DMS153 treated with DMSO at 0.1 percent for 48 hours (cell line): ENCODE results near the gene RELT.
A peak's percentile ranks its signal among the peaks of the same experiment; 100 is the strongest.

ENCODE experiments used
- DNase-seq: peaks from one replicate; lab custom pipeline; 2025; ENCODE audit not compliant: unreplicated experiment; lab: John Stamatoyannopoulos, UW

Gene RELT

DNA sequence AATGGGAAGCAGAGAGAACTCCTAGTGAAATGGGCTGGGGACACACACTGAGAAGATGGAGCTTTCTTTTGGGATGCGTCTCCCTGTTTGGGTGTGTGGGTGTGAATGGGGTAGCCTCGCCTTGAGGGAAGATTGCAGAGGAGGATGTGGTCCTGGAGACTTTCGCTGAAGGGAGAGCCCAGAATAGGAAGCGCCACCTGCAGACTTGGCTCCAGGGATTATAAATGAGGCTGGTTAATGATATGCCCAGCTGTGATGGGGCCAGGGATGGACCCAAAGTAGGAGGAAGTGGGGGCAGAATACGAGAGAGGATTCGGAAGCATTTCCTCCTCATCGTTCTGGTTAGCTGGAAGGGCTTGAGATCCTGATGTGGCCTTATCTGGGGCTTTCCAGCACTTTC, 13.7 kb downstream of the RELT start:
- no peak for DNase-seq

DNA sequence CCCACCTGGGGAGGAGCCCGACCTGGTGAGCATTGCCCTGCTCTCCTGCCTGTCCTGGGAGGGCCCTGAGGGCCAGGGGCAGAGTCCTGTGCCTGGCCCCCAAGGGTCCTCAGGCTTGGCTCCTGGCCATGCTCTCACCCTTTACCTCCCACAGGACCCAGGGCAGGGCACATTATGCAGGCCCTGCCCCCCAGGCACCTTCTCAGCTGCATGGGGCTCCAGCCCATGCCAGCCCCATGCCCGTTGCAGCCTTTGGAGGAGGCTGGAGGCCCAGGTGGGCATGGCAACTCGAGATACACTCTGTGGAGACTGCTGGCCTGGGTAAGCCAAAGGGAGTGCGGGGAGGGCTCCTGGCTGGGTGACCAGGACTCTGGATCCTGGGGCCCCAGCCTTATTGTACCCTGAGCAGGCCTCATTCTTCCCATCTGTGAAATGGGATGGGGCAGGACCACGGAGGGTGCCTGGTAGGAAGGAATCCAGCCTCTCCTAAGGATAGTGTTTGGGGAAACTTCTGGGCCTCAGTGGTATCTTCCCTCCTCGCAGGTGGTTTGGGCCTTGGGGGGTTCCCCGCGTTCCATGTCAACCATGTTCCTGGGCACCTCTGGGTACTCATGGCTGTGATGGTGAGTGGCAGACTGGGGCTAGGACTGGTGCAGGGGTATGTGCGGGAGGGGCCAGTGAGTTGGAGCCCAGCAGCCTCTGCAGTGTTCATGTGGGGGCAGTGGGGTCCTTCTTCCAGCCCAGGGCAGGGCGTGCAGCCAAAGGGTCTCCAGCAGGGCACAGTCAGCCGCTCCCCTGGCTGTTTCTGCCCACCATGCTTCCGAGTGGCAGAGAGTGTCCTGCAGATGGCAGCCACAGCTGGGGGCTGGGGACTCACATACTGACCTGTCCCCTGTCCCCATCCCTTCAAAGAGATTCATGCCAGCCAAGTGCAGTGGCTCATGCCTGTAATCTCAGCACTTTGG, 14.7 kb downstream of the RELT start:
- no peak for DNase-seq

DNA sequence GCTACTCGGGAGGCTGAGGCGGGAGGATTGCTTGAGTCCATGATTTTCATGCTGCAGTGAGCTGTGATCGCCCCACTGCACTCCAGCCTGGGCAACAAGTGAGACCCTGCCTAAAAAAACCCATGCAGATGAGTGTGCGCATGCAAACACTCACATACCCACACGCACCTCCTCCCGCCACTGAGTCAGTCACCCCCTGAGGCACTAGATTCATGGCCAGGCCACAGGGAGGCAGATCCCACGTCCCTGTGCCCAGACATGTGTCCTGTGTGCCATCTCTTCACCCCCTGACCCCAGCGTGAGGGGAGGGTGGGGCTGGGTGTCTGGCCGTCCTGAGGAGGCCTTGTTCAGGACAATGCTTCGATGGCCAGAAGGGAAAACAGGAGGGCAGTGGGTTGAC, 15.5 kb downstream of the RELT start:
- no peak for DNase-seq

DNA sequence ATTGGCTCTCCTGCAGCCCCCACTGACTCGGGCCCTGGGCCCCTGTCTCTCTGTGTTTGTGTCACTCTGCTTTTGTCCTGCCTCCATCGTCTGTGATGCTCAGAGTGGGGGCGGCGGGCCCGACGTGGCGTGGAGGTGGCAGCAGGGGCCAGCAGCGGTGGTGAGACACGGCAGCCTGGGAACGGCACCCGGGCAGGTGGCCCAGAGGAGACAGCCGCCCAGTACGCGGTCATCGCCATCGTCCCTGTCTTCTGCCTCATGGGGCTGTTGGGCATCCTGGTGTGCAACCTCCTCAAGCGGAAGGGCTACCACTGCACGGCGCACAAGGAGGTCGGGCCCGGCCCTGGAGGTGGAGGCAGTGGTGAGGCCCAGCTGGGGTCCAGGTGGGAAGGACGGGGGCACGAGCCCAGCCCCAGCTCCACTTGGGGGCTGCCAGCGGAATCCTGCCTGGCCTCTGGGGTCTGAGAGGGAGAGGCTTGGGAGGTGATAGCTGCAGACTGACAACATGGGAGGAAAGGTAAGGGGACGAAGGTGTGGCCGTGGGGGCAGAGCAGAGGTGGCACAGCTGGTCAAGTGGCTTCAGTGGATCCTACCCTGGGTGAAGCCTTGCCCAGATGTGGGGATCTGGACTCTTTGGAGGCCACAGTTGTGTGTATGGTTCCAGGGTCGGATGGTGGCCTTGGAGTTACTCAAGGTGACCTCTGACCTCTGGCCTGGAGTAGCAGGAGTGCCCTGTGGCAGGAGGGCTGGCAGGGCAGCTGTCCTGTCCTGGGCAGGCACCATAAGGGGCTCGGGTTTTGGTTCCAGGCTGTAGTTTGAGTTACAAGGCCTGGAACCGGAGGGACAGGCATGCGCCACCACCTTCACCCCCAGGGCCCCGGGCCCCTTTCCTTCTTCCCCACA, 16.2 kb downstream of the RELT start:
- DNase-seq: no peak

DNA sequence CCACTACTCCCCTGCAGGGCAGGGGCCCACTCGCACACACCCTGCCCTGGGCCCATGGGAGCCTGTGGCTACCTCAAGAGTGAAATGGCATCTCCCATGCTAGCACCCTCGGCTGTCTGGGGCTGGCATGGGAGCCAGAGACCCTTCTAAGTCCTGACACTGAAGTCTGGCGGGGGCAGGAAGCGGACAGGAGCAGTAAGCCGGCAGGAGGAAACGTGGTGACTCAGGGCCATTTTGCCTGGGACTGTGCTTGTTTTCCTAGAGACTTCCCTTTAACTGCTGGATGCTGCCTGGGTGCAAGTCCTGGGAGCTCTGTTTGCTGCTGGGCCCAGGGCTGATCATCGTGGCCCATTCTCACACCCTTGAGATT, 16.8 kb downstream of the RELT start:
- DNase-seq: no peak

DNA sequence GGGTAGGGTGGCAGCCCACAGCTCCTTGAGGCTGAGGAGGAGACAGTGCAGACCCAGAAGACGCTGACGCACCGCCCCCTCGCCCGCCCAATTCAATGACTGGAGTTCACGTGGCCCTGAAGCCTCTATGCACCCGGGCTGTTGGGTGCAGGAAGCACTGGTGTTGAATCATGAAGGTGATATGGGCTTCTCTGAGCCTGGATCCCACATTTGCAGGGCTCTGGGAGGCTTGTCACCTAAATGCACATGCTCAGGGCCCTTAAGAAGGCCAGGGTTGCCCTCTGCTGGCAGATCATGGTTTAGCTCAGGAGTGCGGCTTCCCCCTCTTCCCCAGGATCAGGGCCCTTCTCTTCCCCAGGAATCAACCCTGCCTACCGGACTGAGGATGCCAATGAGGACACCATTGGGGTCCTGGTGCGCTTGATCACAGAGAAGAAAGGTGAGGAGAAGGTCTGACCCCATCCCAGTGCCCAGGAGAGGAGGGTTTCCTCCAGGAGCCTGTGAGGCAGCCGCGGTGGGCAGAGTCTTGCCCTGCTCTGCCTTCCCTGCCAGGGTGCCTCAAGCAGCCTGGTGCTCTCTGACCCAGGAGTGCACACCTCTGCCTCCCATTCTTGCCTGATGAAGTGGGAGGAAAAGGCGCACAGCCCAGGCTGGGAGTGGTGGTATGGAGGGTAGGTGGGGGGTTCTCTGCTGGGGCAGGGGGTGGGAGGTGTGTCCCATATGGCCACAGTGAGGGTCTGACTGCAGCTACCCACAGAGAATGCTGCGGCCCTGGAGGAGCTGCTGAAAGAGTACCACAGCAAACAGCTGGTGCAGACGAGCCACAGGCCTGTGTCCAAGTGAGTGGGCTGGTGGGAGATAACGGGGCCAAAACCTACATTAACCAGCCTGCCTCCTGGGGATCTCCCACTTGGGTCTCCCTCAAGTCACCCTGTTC, 17.5 kb downstream of the RELT start:
- DNase-seq: peak; percentile 23

DNA sequence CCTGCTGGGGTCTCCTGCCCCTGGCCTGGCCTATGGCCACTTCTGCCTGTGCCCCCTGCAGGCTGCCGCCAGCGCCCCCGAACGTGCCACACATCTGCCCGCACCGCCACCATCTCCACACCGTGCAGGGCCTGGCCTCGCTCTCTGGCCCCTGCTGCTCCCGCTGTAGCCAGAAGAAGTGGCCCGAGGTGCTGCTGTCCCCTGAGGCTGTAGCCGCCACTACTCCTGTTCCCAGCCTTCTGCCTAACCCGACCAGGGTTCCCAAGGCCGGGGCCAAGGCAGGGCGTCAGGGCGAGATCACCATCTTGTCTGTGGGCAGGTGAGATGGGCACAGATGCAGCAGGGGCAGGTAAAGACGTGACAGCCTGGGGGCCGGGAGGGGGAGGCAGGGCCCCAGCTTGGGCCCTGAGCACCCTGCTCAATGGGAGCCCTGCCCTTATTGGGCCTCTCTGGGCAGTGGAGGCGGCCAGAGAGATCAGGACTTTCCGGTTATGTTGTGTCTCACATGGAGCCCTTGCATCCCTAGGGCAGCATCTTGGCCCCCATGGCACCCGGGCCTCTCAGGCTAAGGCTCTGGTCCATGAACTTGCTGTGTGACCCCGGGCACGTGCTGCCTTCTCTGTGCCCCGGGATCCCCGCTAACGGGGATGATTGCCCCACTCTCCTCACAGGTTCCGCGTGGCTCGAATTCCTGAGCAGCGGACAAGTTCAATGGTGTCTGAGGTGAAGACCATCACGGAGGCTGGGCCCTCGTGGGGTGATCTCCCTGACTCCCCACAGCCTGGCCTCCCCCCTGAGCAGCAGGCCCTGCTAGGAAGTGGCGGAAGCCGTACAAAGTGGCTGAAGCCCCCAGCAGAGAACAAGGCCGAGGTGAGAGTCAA, 18.5 kb downstream of the RELT start:
- no peak for DNase-seq

DNA sequence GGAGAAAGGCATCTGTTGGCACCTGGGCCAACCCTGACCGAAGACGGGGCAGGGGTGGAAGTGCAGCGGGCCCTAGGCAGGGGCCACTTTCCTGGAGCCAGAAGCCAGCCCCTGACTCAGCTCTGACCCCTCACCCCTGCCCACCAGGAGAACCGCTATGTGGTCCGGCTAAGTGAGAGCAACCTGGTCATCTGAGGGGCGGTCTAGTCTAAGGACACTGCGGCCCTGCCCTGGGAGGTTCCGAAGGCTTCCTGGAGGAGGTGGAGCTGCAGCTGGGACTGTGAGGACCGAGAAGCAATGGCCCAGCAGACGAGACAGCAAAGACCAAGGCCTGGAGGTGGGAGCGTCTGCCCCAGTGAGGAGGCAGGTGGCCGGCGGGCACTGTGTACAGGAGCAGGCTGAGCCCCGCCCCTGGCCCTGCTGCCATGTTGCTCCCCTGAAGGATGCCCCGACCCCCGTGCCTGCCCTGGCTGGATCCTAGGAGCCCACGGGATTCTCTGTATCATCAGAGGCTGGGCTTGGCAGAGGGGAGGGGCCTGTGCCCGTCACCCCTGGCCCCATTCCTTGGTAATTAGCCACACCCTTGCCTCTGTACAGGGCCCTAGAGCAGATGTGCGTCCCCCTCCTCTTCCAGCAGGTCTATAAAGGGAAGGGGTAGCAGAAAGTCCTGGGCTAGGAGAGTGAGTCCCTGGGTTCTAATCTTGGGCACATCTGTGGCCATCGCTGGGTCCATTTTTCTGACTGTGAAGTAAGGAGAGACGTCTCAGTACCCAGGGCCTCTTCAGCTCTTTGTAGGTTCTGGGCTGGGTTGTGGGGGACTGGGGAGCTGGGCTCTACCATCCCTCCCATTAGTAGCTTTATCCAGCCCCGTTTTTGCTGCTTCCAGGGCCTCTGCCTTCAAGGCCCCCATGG, 19.4 kb downstream of the RELT start:
- no peak for DNase-seq

DNA sequence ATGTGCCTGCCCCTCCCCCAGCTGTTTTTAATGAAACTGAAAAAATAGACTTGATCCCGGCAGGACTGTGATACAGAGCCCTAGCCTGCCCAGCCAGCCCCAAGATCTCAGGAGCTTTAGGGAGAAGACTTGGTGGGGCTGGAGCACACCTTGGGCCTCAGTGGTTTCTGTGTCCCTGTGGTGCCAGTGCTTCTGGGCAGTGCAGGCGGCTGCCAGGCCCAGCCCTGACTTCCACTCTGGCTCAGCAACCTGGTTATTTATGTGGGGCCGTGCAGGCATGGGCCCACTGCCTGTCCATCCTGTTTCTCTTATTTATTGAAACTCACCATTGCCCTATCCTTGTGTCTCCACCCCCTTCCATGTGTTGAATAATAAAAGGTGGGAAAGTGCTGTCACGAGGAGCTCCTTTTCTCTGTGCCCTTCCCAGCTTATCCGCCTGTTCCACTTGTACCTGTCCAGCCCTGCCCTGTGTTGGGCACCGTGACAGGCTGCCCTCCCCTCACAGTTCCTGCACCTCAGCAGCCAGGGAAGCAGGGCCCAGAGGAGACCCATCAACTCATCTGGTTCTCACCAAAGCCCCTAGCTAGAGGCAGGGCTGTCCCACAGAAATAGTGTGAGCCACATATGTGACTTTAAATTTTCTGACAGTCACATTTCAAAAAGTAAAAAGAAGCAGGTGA, 20.2 kb downstream of the RELT start:
- DNase-seq: no peak

DNA sequence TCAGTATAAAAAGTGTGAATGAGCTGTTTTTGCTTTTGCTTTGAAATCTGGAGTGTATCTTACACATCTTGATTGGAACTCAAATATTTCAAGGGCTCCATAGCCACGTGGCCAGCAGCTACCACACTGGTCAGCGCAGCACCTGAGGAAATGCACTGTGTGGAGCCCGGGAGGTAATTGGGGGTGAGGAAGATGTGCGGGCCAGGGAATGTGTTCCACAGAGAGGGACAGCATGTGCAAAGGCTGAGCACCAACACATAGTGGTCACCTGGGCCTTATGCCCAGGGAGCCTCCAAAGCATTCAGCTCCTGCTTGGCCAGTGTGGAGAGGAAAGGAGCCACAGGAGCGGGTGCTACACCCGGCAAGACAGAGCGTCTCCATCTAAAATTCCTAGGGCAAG, 20.8 kb downstream of the RELT start:
- no peak for DNase-seq

DNA sequence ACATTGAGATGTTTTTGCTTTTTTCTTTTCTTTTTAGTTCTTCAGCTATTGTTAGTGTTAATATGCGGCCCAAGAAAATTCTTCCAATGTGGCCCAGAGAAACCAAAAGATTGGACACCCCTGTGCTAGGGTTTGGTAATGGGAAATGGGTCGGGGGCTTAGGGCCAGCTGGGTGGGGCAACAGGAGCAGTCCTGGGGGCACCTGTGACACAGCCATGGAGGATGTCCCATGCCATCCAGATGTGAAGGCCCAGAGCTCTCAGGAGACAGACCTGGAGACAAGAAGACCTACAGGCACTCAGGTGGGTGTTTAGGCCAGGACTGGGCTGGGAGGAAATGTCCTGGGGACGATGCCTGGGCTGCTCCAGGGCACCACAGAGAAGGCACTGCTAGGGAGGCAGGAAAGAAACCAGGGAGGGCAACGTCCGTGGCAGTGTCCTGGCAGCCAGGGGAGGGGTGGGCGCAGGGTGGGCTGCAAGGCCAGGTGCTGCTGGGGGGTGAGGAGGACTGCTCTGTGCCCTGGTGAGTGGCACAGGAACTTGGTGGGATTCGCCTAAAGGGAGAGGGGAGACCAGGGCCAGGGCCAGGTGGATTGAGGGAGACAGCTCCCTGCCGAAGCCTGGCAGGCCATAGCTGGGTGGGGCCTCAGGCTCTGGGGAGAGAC, 21.4 kb downstream of the RELT start:
- no peak for DNase-seq

DNA sequence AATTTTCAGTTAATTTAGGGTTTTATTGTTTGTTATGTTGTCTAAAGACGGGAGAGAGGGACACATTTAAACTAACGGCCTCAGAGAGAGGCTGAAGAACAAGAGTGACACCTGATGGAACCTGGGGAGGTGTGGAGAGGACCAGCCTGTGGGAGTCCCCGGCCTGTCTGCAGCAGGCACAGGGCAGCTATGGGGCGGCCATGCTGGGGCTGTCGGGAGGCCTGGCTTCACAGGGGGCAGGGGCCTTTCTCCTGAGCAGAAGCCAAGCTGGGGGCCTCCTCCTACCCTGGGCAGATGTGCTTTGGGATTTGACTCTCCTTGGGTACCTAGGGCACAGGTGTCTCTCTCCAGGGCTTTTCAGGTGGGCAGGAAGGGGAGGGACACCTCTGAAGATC, 21.9 kb downstream of the RELT start:
- no peak for DNase-seq

DNA sequence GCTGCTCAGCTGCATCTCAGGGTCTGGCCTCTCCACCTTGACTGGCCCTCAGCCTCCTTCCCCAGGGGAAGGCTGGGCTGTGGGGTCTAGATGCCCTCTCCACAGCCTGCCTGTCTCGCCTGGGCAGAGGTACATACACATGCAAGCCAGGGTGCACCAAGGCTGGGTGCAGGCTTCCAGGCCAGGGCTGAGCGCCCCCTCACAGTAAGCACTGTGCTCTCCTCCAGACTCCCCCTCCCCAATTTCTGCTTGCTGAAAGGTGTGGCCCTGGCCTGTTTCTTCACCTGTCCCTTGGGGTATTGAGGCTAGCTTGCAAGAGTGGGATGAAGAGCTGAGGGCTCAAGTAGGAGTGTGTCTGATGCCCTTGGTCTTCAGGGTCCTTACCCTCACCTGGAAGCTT, 22.5 kb downstream of the RELT start:
- no peak for DNase-seq

DNA sequence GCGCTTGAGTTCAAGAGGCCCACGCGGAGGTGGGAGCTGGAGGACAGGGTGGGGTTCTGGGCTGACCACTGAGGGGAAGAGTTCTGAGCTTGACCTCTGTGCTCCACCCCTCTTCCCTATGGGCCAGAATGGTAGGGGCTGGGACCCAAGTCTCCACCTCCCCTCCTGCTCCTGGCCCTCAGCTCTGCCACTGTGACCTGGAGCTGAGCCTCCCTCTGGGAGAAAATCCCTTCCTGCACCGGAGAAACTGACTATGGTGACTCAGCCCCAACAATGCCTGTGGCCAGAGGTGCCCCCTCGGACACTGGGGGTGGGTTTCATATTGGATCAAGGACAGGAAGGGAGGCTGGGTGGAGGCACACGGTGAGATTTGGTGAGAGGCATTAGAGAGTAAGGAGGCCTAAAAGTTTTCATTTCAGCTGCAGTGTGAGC, 23.0 kb downstream of the RELT start:
- DNase-seq: no peak

DNA sequence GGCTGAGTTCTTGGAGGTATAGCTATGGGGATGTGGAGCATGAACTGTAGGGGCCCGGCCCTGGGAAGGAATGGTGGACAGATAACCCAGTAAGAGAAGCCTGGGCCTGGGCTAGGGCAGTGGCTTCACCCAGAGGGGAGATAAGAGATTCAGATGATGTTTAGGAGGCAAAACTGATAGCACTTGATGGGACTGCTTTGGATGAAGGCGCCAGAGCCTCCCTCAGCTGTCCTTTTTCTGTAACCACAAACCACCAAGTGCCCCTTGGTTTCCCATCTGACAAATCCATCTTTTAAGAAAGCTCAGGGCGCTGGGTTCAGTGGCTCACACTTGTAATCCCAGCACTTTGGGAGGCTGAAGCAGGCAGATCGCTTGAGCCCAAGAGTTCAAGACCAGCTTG, 23.4 kb downstream of the RELT start:
- DNase-seq: no peak

DNA sequence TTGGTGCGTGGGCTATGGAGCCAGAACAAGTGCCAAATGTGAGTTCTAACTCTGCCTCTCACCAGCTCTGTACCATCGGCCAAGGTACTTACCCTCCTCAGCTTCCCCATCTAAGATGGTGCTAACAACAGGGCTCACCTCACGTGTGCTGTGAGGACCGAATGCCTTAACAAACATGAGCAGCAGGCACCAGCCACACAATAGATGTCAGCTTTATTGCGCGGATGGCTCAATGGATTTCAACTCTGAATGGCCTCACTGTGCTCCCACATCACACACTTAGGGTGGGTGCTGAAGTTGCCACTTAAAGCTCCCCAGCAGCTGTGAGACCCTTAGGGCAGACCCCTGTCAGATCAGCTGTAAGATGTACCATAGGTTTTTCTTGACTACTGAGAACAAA, 24.1 kb downstream of the RELT start:
- no peak for DNase-seq

DNA sequence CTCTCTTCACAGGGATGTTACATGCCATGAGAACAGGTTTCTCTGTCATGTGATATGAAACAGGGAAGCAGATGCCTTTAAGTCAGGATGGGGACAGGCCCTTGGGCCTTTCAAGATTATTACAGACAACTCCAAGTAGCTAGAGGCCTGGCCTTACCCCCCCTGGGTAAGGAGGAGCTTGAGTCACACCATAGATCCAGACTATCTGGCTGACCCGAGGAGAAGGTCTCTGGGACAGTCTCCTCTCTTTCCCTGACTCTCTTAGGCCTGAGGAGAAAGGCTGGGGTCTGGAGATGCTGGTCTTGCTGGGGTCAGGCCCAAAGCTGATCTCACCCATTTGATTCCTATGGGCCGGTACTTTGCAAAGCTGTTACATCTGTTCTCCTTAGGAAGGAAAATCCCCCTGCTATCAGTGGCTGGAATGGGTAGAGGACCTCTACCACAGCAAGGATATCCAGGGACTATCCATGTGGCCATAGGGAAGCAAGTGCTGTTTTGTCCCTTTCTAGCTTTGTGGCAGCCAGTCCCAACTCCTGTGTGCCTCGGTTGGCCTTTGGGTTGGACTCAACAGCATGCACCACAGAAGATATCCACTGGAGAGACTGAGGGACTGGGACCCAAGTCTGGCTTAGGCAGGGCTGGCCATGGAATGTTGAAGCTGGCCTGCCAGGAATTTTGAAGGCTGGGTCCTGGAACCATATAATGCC, 25.2 kb downstream of the RELT start:
- no peak for DNase-seq
